WTC11 (cell line): ENCODE results near the gene STRN4.

Experiments used
- ESRRA ChIP-seq: sonication (generic); formaldehyde crosslinking; IDR thresholded peaks from 2 replicates; pipeline ENCODE4 v1.8.1; 2022; ENCODE audit warnings: mild to moderate bottlenecking, missing genetic modification reagents, borderline replicate concordance
- NR3C1 ChIP-seq: sonication (generic); formaldehyde crosslinking; conservative IDR thresholded peaks from 2 replicates; pipeline ENCODE4 v1.8.1; 2023; ENCODE audit warnings: low read depth, mild to moderate bottlenecking, missing genetic modification reagents
- SP1 ChIP-seq: sonication (generic); formaldehyde crosslinking; conservative IDR thresholded peaks from 2 replicates; pipeline ENCODE4 v1.8.1; 2022; ENCODE audit warnings: missing genetic modification reagents
- TF ChIP-seq, protein P1 (sequence below): sonication (generic); formaldehyde crosslinking; IDR thresholded peaks from 2 replicates; pipeline ENCODE4 v1.8.1; 2022; ENCODE audit warnings: low read depth, missing genetic modification reagents, borderline replicate concordance
- TF ChIP-seq, protein P2 (sequence below): fragments of 200-600 bp; IDR thresholded peaks from 2 replicates; pipeline ENCODE4 v1.8.0; 2022; ENCODE audit warnings: antibody characterized with exemption

- TF ChIP-seq, protein P1, sequence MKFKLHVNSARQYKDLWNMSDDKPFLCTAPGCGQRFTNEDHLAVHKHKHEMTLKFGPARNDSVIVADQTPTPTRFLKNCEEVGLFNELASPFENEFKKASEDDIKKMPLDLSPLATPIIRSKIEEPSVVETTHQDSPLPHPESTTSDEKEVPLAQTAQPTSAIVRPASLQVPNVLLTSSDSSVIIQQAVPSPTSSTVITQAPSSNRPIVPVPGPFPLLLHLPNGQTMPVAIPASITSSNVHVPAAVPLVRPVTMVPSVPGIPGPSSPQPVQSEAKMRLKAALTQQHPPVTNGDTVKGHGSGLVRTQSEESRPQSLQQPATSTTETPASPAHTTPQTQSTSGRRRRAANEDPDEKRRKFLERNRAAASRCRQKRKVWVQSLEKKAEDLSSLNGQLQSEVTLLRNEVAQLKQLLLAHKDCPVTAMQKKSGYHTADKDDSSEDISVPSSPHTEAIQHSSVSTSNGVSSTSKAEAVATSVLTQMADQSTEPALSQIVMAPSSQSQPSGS (CRISPR knock-in tag): no peak
- TF ChIP-seq, protein P2, sequence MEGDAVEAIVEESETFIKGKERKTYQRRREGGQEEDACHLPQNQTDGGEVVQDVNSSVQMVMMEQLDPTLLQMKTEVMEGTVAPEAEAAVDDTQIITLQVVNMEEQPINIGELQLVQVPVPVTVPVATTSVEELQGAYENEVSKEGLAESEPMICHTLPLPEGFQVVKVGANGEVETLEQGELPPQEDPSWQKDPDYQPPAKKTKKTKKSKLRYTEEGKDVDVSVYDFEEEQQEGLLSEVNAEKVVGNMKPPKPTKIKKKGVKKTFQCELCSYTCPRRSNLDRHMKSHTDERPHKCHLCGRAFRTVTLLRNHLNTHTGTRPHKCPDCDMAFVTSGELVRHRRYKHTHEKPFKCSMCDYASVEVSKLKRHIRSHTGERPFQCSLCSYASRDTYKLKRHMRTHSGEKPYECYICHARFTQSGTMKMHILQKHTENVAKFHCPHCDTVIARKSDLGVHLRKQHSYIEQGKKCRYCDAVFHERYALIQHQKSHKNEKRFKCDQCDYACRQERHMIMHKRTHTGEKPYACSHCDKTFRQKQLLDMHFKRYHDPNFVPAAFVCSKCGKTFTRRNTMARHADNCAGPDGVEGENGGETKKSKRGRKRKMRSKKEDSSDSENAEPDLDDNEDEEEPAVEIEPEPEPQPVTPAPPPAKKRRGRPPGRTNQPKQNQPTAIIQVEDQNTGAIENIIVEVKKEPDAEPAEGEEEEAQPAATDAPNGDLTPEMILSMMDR: no peak
- no peak for TF ChIP-seq SP1 (CRISPR knock-in tag)
- TF ChIP-seq ESRRA (CRISPR knock-in tag): no peak
- TF ChIP-seq NR3C1 (CRISPR knock-in tag): no peak
Measured at GRCh38 chr19:46674416-46675178, 71.7 kb downstream of the STRN4 start.
